Fibroblast of villous mesenchyme (primary cell): ENCODE measurements around the gene NFXL1. TPM values are rescaled to one million over a fixed set of nuclear protein-coding genes. Genes with fewer than 3 reads are reported as not detected.

Experiments used
- DNase-seq: peaks from one replicate; pipeline ENCODE4 v3.0.0-alpha.2; 2010; ENCODE audit warnings: low read depth
- H3K4me3 ChIP-seq: 2 replicates; pipeline ENCODE4 v1.5.1; 2011; ENCODE audit warnings: low read depth, mild to moderate bottlenecking, low read length
- CTCF ChIP-seq: IDR thresholded peaks from 2 replicates; pipeline ENCODE4 v1.5.1; 2012; ENCODE audit warnings: low read depth, mild to moderate bottlenecking, low read length; ENCODE audit not compliant: insufficient read depth
- total RNA-seq: library from RNA; depleted of rRNA; stranded (reverse); fragments of >200 nt; gene quantifications from 2 replicates; pipeline ENCODE4 v1.2.3, GENCODE V29; 2012

Gene NFXL1
- total RNA-seq, 1 donor: 11.7 TPM

GRCh38 chr4:47836641-47837093 lies 77.7 kb downstream of the NFXL1 start:
- TF ChIP-seq CTCF: peak; percentile 81
- peak overlapping the region; percentile 69 for H3K4me3 ChIP-seq
- peak; percentile 82 for DNase-seq

- no peak for TF ChIP-seq CTCF
- no peak overlapping the region for H3K4me3 ChIP-seq
- DNase-seq: no peak
Observed at GRCh38 chr4:47835494-47835893, 78.9 kb downstream of the NFXL1 start.

GRCh38 chr4:47831026-47831679 lies 83.2 kb downstream of the NFXL1 start:
- no peak for DNase-seq
- TF ChIP-seq CTCF: no peak
- no peak overlapping the region for H3K4me3 ChIP-seq

- no peak for TF ChIP-seq CTCF
- H3K4me3 ChIP-seq: no peak overlapping the region
- no peak for DNase-seq
Observed at GRCh38 chr4:47830265-47831025, 83.9 kb downstream of the NFXL1 start.

GRCh38 chr4:47829438-47829837 lies 84.9 kb downstream of the NFXL1 start:
- no peak for TF ChIP-seq CTCF
- no peak for DNase-seq
- H3K4me3 ChIP-seq: no peak overlapping the region

GRCh38 chr4:47827343-47828047 lies 86.9 kb downstream of the NFXL1 start:
- no peak for TF ChIP-seq CTCF
- H3K4me3 ChIP-seq: no peak overlapping the region
- DNase-seq: no peak
